Measurements from ENCODE around the gene OSR1.

DNA sequence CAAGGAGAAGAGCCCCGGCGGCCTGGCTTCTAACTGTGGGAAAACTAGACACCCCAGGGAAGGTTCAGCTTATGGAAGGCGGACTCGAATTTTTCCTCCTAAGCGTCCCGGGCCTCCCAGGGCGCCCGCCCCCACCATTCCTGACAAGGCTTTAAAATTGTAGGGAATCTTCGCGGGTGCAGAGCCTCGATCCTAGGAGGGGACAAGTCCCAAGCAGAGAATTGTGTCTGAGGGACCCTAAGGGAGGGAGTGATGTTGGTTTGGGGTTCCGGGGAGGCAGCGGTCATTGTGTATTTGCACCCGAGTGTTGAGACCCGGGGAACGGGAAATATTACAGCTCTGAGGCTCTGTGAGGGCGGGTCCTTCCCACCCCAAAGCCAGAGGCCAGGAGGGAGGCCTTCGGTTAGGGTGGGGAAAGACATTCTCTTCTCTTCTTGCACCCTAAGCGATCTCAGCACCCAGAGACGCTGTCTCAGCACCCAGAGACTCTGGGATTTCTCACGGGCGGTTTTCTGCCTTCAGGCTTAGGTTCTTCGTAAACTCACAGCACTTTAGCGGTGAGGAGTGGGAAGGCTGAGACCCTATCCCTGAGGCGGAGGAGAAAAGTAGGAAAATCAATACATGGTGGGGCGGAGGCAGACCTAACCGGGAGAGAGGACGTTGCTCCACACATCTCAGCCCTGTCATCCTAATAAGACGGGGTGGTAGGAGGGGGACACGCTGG is 7.6 kb downstream of the OSR1 start:
- TF ChIP-seq POLR2A (IDR thresholded peaks at IDR 0.05): no peak
- TF ChIP-seq, protein P1, sequence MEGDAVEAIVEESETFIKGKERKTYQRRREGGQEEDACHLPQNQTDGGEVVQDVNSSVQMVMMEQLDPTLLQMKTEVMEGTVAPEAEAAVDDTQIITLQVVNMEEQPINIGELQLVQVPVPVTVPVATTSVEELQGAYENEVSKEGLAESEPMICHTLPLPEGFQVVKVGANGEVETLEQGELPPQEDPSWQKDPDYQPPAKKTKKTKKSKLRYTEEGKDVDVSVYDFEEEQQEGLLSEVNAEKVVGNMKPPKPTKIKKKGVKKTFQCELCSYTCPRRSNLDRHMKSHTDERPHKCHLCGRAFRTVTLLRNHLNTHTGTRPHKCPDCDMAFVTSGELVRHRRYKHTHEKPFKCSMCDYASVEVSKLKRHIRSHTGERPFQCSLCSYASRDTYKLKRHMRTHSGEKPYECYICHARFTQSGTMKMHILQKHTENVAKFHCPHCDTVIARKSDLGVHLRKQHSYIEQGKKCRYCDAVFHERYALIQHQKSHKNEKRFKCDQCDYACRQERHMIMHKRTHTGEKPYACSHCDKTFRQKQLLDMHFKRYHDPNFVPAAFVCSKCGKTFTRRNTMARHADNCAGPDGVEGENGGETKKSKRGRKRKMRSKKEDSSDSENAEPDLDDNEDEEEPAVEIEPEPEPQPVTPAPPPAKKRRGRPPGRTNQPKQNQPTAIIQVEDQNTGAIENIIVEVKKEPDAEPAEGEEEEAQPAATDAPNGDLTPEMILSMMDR (IDR thresholded peaks at IDR 0.05 in 8 of 11, conservative IDR thresholded peaks at IDR 0.05 in 3 of 11): no peak
- TF ChIP-seq POLR2AphosphoS5 (IDR thresholded peaks at IDR 0.05): no peak

Measured in spleen (tissue), 7 donors.